Skeletal muscle tissue (tissue), 4 donors: ENCODE measurements around the gene CIAO2A. TPM values are rescaled to one million over a fixed set of nuclear protein-coding genes. Genes with fewer than 3 reads are reported as not detected.
A peak's percentile ranks its signal among the peaks of the same experiment; 100 is the strongest.
"Not testable (repeated sequence)": the region's sequence is repeated elsewhere in the genome, so short reads cannot be mapped to it uniquely, and the experiment has no call there.

Source experiments
- H3K27ac ChIP-seq: one replicate; pipeline ENCODE4 v1.7.0; 2013; ENCODE audit warnings: mild to moderate bottlenecking, low read depth, low read length, inconsistent platforms
- H3K27me3 ChIP-seq, 3 donors: one replicate each; pipeline ENCODE4 v1.7.0; 2013; ENCODE audit warnings: low read length in 3 of 3; ENCODE audit not compliant: control insufficient read depth in 3 of 3, insufficient read depth in 3 of 3
- H3K36me3 ChIP-seq, 3 donors: one replicate each; pipeline ENCODE4 v1.7.0; 2013; ENCODE audit warnings: low read length in 3 of 3; ENCODE audit not compliant: control insufficient read depth in 3 of 3, insufficient read depth in 3 of 3
- H3K4me1 ChIP-seq, 3 donors: one replicate each; pipeline ENCODE4 v1.7.0; 2013; ENCODE audit warnings: low read length in 3 of 3, mild to moderate bottlenecking in 3 of 3; ENCODE audit not compliant: control insufficient read depth in 3 of 3, insufficient read depth in 3 of 3
- H3K4me3 ChIP-seq, 3 donors: one replicate each; pipeline ENCODE4 v1.7.0; 2013; ENCODE audit warnings: low read length in 3 of 3
- H3K9ac ChIP-seq, 3 donors: one replicate each; pipeline ENCODE4 v1.7.0; 2013; ENCODE audit warnings: low read length in 3 of 3, mild to moderate bottlenecking in 3 of 3, moderate library complexity in 2 of 3, low read depth in 1 of 3
- H3K9me3 ChIP-seq, 3 donors: one replicate each; pipeline ENCODE4 v1.7.0; 2013; ENCODE audit warnings: low read length in 3 of 3; ENCODE audit not compliant: control insufficient read depth in 3 of 3
- total RNA-seq: library from RNA; depleted of rRNA; stranded (reverse); fragments of >200 nt; gene quantifications from one replicate; pipeline ENCODE4 v1.2.3, GENCODE V29; 2014
- donor health status: Osteomylitis.

CIAO2A gene
- total RNA-seq, 1 donor from 2014 or later: 54.8 TPM

DNA sequence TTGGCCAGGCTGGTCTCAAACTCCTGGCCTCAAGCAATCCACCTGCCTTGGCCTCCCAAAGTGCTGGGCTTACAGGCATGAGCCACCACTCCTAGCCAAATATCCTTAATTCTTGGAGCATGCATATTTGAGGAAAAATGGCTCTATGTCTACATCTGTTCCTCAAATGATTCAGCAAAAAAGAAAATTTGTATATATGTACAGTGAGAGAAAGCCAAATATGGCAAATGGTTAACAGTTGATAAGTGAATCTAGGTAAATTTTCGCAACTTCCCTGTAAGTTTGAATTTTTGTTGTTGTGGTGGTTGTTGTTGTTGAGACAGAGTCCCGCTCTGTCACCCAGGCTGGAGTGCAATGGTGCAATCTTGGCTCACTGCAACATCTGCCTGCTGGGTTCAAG lies 34.5 kb downstream of the CIAO2A start:
- H3K4me1 ChIP-seq, H3K36me3 ChIP-seq, H3K4me3 ChIP-seq, H3K27me3 ChIP-seq, H3K9me3 ChIP-seq, H3K27ac ChIP-seq, H3K9ac ChIP-seq: not testable (repeated sequence)

DNA sequence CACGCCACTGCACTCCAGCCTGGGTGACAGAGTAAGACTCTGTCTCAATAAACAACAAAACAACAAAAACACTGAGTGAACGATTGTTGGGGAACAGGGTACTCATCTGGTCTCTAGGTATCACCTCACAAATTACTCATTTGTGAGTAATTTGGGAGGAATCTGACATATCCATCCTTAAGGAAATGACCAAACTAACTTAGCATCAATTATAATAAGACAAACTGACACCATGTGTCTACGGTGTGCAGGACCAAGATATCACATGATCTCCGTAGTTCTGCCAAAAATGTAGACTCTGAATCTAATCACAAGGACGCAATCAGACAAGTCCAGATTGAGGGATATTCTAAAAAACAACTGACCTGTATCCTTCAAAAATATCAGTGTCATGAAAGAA lies 35.4 kb downstream of the CIAO2A start:
- H3K27me3 ChIP-seq: no peaks in the 10 kb centered on the region
- no peaks in the 10 kb centered on the region for H3K9me3 ChIP-seq
- H3K4me1 ChIP-seq: no peaks in the 10 kb centered on the region
- no peak overlapping the region for H3K9ac ChIP-seq
- H3K4me3 ChIP-seq: no peak overlapping the region
- H3K27ac ChIP-seq: no peak overlapping the region
- H3K36me3 ChIP-seq: no peaks in the 10 kb centered on the region

DNA sequence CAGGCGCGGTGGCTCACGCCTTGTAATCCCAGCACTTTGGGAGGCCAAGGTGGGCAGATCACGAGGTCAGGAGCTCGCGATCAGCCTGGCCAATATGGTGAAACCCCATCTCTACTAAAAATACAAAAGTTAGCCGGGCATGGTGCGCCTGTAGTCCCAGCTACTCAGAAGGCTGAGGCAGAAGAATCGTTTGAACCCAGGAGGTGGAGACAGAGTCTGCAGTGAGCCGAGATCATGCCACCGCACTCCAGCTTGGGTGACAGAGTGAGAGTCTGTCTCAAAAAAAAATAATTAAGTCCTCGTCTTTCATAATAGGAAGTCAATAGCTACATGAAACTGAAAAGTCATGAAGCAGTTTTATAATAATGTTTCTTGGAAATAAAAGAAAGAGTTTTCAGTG lies 40.0 kb downstream of the CIAO2A start:
- H3K4me1 ChIP-seq, H3K4me3 ChIP-seq, H3K9me3 ChIP-seq, H3K27me3 ChIP-seq, H3K27ac ChIP-seq, H3K36me3 ChIP-seq, H3K9ac ChIP-seq: not testable (repeated sequence)

- H3K36me3 ChIP-seq: no peaks in the 10 kb centered on the region
- H3K4me1 ChIP-seq: peaks cover 0 to 3% (median 0%) of the 10 kb centered on the region in 3 donors
- H3K27ac ChIP-seq: no peak overlapping the region
- no peaks in the 10 kb centered on the region for H3K9me3 ChIP-seq
- no peaks in the 10 kb centered on the region for H3K27me3 ChIP-seq
- H3K4me3 ChIP-seq: no peak overlapping the region
- no peak overlapping the region for H3K9ac ChIP-seq
Measured at GRCh38 chr15:64052925-64053491, 40.6 kb downstream of the CIAO2A start.

- Histone ChIP-seq H3K9me3 (no peaks in the 10 kb centered on the region), H3K36me3 (no peaks in the 10 kb centered on the region), H3K27ac (no peak overlapping the region), H3K27me3 (no peaks in the 10 kb centered on the region), H3K4me3 (no peak overlapping the region), H3K4me1 (peaks cover 5 to 9% (median 6%) of the 10 kb centered on the region in 3 donors), H3K9ac (no peak overlapping the region)
Measured at GRCh38 chr15:64051407-64052259, 42.0 kb downstream of the CIAO2A start.

GRCh38 chr15:64051093-64051402 lies 42.6 kb downstream of the CIAO2A start:
- Histone ChIP-seq H3K9me3 (no peaks in the 10 kb centered on the region), H3K4me3 (no peak overlapping the region), H3K27me3 (no peaks in the 10 kb centered on the region), H3K4me1 (peaks cover 7 to 11% (median 9%) of the 10 kb centered on the region in 3 donors), H3K27ac (no peak overlapping the region), H3K9ac (no peak overlapping the region), H3K36me3 (no peaks in the 10 kb centered on the region)

DNA sequence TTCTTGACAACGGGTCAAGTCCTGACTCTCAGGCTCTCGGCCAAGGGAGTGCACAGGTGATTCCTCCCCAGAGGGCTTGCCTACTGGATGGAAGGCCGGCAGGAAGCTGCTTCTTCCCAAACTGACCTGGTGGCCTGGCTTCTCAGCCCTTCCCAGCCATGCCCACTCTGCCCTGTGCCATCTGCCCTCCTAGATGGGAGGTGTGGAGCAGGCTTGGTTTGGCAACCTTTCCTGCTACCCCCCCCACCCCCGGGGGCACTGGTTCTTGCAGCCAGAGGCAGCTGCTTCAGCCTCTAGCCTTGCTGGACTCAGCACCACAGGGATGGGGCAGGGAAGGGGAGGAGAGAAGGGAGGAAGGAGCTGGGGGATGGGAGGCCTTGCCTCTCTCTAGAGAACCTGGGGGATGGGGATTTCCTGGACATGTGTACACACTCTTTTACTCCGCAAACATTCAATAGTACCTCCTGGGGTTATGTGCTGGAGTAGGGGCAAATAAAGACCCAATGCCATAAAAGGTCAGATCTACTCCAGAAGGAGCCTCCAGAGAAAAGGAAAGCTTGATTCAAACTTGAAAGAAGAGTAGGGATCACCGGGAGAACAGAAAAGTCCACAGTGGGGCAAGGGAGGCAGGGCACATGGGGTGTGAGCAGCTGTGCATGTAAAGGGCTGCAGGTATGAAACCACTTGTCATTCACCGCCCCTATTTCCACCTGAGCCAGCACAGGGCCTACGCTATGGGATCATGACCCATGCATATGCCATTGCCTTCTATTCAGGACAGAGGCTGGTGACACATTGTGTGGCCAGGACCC lies 43.2 kb downstream of the CIAO2A start:
- H3K27ac ChIP-seq: no peak overlapping the region
- H3K9ac ChIP-seq: no peak overlapping the region
- no peaks in the 10 kb centered on the region for H3K9me3 ChIP-seq
- no peaks in the 10 kb centered on the region for H3K27me3 ChIP-seq
- H3K36me3 ChIP-seq: no peaks in the 10 kb centered on the region
- peaks cover 9 to 13% (median 11%) of the 10 kb centered on the region in 3 donors for H3K4me1 ChIP-seq
- H3K4me3 ChIP-seq: no peak overlapping the region

GRCh38 chr15:64048781-64049460 lies 44.7 kb downstream of the CIAO2A start:
- H3K27me3 ChIP-seq: no peaks in the 10 kb centered on the region
- no peak overlapping the region for H3K4me3 ChIP-seq
- no peaks in the 10 kb centered on the region for H3K36me3 ChIP-seq
- no peak overlapping the region for H3K9ac ChIP-seq
- no peak overlapping the region for H3K27ac ChIP-seq
- H3K4me1 ChIP-seq: peaks cover 25 to 29% (median 27%) of the 10 kb centered on the region in 3 donors
- no peaks in the 10 kb centered on the region for H3K9me3 ChIP-seq

- H3K27ac ChIP-seq: peak within 1 kb of the TSS; percentile 57
Measured at GRCh38 chr15:64046421-64047153, 47.1 kb downstream of the CIAO2A start, which contains the start of gene DAPK2. Gene DAPK2, minus strand, starts transcription at chr15:64046485. Its CDS starts 6,224 bp downstream, at chr15:64040261.

More at GRCh38 chr15:64046421-64047153, 47.1 kb downstream of the CIAO2A start, which contains the start of gene DAPK2:
- H3K36me3 ChIP-seq: peaks cover 0 to 2% (median 0%) of the 10 kb centered on the region in 3 donors
- peak within 1 kb of the TSS; percentile 77 to 90 (median 87) for H3K4me3 ChIP-seq
- no peaks in the 10 kb centered on the region for H3K27me3 ChIP-seq
- H3K4me1 ChIP-seq: peaks cover 42 to 50% (median 47%) of the 10 kb centered on the region in 3 donors
- H3K9ac ChIP-seq: peak within 1 kb of the TSS; percentile 74 to 85 (median 79)
- no peaks in the 10 kb centered on the region for H3K9me3 ChIP-seq
